Neural cell (in vitro differentiated cells): ENCODE results near the gene NCLN.

Experiments used
- EP300 ChIP-seq: fragments of 450-650 bp; conservative IDR thresholded peaks from 2 replicates; pipeline ENCODE4 v1.6.1; 2014; ENCODE audit warnings: antibody characterized with exemption, mild to moderate bottlenecking, moderate library complexity; ENCODE audit not compliant: poor library complexity, severe bottlenecking
- EZH2 ChIP-seq: fragments of 200-600, 300-800 bp; shearing (Covaris generic), sonication (generic); IDR thresholded peaks from 2 replicates; pipeline ENCODE4 v1.6.1; 2014; ENCODE audit warnings: antibody characterized with exemption, low read length, borderline replicate concordance, mild to moderate bottlenecking; ENCODE audit not compliant: insufficient read depth, poor library complexity, severe bottlenecking
- POLR2AphosphoS5 ChIP-seq: IDR thresholded peaks from 2 replicates; pipeline ENCODE4 v1.6.1; 2012
- RAD21 ChIP-seq: fragments of 450-650 bp; conservative IDR thresholded peaks from 2 replicates; pipeline ENCODE4 v1.6.1; 2014; ENCODE audit warnings: antibody characterized with exemption, mild to moderate bottlenecking, moderate library complexity
- TF ChIP-seq, protein P1 (sequence below): fragments of 450-650 bp; IDR thresholded peaks from 2 replicates; pipeline ENCODE4 v1.5.1; 2014; ENCODE audit warnings: antibody characterized with exemption, mild to moderate bottlenecking, moderate library complexity; ENCODE audit not compliant: poor library complexity, severe bottlenecking
- TF ChIP-seq, protein P2 (sequence below): IDR thresholded peaks from 2 replicates; pipeline ENCODE4 v1.6.1; 2012; ENCODE audit warnings: borderline replicate concordance

DNA sequence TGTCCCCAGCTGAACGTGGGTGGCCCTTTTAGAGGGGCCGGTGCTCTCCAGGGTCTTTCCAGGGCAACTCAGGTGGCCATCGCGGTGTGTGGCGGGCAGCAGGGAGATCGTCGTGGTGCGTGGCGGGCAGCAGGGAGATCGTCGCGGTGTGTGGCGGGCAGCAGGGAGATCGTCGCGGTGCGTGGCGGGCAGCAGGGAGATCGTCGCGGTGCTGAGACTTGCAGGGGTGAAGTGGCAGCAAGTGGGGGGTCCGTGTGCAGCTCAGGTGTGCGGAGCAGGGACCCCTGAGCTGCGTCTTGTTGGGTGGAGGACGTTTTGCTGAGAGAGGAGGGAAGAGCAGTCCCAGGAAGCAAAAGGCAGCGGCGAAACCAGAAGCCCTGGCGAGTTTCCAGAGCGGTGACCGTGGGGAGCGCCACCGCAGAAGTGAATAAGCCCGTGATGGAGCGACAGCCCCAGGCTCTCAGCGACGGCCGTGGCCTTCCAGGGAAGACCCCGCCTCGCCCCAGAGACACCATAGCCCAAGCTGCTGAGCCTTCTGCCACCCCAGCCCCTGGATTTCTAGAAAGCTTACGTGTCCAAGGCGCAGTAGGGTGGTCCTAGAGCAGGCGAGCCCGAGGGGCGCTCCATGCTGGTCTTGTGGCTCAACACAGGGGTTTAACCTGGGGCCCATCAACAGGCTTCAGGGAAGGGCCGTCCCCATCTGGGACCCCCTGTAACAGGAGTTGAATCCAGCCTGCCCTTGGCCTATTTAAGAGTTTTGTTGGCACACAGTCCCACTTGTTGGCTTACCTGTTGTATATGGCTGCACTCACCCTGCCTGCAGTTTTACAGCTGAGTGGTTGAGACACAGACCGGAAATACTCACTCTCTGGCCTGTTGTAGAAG lies 5.4 kb downstream of the NCLN start:
- TF ChIP-seq, protein P1, sequence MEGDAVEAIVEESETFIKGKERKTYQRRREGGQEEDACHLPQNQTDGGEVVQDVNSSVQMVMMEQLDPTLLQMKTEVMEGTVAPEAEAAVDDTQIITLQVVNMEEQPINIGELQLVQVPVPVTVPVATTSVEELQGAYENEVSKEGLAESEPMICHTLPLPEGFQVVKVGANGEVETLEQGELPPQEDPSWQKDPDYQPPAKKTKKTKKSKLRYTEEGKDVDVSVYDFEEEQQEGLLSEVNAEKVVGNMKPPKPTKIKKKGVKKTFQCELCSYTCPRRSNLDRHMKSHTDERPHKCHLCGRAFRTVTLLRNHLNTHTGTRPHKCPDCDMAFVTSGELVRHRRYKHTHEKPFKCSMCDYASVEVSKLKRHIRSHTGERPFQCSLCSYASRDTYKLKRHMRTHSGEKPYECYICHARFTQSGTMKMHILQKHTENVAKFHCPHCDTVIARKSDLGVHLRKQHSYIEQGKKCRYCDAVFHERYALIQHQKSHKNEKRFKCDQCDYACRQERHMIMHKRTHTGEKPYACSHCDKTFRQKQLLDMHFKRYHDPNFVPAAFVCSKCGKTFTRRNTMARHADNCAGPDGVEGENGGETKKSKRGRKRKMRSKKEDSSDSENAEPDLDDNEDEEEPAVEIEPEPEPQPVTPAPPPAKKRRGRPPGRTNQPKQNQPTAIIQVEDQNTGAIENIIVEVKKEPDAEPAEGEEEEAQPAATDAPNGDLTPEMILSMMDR = no peak
- TF ChIP-seq EP300 (no peak), EZH2 (no peak), RAD21 (no peak), POLR2AphosphoS5 (no peak)
- TF ChIP-seq, protein P2, sequence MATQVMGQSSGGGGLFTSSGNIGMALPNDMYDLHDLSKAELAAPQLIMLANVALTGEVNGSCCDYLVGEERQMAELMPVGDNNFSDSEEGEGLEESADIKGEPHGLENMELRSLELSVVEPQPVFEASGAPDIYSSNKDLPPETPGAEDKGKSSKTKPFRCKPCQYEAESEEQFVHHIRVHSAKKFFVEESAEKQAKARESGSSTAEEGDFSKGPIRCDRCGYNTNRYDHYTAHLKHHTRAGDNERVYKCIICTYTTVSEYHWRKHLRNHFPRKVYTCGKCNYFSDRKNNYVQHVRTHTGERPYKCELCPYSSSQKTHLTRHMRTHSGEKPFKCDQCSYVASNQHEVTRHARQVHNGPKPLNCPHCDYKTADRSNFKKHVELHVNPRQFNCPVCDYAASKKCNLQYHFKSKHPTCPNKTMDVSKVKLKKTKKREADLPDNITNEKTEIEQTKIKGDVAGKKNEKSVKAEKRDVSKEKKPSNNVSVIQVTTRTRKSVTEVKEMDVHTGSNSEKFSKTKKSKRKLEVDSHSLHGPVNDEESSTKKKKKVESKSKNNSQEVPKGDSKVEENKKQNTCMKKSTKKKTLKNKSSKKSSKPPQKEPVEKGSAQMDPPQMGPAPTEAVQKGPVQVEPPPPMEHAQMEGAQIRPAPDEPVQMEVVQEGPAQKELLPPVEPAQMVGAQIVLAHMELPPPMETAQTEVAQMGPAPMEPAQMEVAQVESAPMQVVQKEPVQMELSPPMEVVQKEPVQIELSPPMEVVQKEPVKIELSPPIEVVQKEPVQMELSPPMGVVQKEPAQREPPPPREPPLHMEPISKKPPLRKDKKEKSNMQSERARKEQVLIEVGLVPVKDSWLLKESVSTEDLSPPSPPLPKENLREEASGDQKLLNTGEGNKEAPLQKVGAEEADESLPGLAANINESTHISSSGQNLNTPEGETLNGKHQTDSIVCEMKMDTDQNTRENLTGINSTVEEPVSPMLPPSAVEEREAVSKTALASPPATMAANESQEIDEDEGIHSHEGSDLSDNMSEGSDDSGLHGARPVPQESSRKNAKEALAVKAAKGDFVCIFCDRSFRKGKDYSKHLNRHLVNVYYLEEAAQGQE = no peak
